Loucy (cell line): ENCODE data around the gene NET1.

Experiments
- H2AFZ ChIP-seq: fragments of 200-600 bp; sonication (generic); 2 replicates; pipeline ENCODE4 v1.6.0; 2016; ENCODE audit warnings: antibody characterized with exemption, mild to moderate bottlenecking, low read length, moderate library complexity
- H3F3A ChIP-seq: fragments of 200-600 bp; 2 replicates; pipeline ENCODE4 v1.6.0; 2016; ENCODE audit warnings: antibody characterized with exemption, low read depth, mild to moderate bottlenecking
- H3K27me3 ChIP-seq: fragments of 200-600 bp; sonication (generic); 2 replicates; pipeline ENCODE4 v1.6.1; 2014; ENCODE audit warnings: low read length, mild to moderate bottlenecking; ENCODE audit not compliant: insufficient read depth, poor library complexity, severe bottlenecking
- H3K36me3 ChIP-seq: fragments of 200-600 bp; sonication (generic); 2 replicates; pipeline ENCODE4 v1.6.1; 2016; ENCODE audit warnings: low read length; ENCODE audit not compliant: insufficient read depth
- H3K4me1 ChIP-seq: fragments of 200-600 bp; sonication (generic); 2 replicates; pipeline ENCODE4 v1.5.1; 2014; ENCODE audit warnings: low read length, mild to moderate bottlenecking; ENCODE audit not compliant: insufficient read depth, poor library complexity, severe bottlenecking
- H3K4me2 ChIP-seq: fragments of 200-600 bp; sonication (generic); 2 replicates; pipeline ENCODE4 v1.6.0; 2014; ENCODE audit warnings: antibody characterized with exemption, low read length, low read depth, mild to moderate bottlenecking; ENCODE audit not compliant: poor library complexity, severe bottlenecking
- H3K4me3 ChIP-seq: fragments of 200-600 bp; sonication (generic); 2 replicates; pipeline ENCODE4 v1.5.1; 2014; ENCODE audit warnings: low read length, mild to moderate bottlenecking, mixed read lengths; ENCODE audit not compliant: poor library complexity, severe bottlenecking
- H3K79me2 ChIP-seq: fragments of 200-600 bp; sonication (generic); 2 replicates; pipeline ENCODE4 v1.6.1; 2014; ENCODE audit warnings: low read length; ENCODE audit not compliant: insufficient read depth
- H3K9ac ChIP-seq: fragments of 200-600 bp; sonication (generic); 2 replicates; pipeline ENCODE4 v1.6.0; 2014; ENCODE audit warnings: mild to moderate bottlenecking, low read depth, low read length, moderate library complexity; ENCODE audit not compliant: poor library complexity, severe bottlenecking
- H3K9me2 ChIP-seq: fragments of 200-600 bp; sonication (generic); replicated peaks from 2 replicates; pipeline ENCODE4 v1.6.1; 2016; ENCODE audit warnings: low read depth, low read length, mixed read lengths
- H3K9me3 ChIP-seq: fragments of 200-600 bp; sonication (generic); 2 replicates; pipeline ENCODE4 v1.6.1; 2014; ENCODE audit warnings: mild to moderate bottlenecking, antibody characterized with exemption, low read length, low read depth; ENCODE audit not compliant: insufficient read depth
- H4K20me1 ChIP-seq: fragments of 200-600 bp; sonication (generic); 2 replicates; pipeline ENCODE4 v1.6.0; 2014; ENCODE audit warnings: antibody characterized with exemption, low read length, mild to moderate bottlenecking; ENCODE audit not compliant: insufficient read depth, poor library complexity, severe bottlenecking
- EZH2phosphoT487 ChIP-seq: fragments of 200-600 bp; IDR thresholded peaks from 2 replicates; pipeline ENCODE4 v1.6.1; 2018; ENCODE audit warnings: antibody characterized with exemption, mild to moderate bottlenecking, moderate library complexity, borderline replicate concordance
- TF ChIP-seq, protein P1 (sequence below): fragments of 200-600 bp; sonication (generic); conservative IDR thresholded peaks from 2 replicates; pipeline ENCODE4 v1.5.1; 2014; ENCODE audit warnings: mild to moderate bottlenecking, antibody characterized with exemption, low read length

NET1 gene

DNA sequence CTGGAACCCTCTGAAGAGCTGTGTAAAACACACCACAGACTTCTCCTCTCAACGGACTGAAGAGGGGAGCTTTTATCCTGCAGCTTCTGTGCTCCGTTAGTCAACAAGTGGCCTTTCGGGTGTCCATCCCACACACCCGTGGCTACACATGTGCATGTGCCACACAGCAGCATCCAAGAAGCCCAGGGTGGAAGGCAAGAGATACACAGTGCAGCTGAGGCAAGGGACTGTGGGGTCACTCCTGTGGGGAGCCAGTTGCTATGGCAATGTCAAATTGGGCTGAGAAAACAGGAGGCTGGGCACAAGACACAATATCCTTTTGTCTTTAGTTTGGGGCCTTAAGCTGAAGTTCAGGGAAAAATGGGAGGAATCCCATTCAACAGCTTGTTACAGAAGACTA lies 28.7 kb downstream of the NET1 start:
- Histone ChIP-seq H3K4me3 (no peak overlapping the region), H3K27me3 (no peaks in the 10 kb centered on the region), H3K9me2 (no peaks in the 10 kb centered on the region), H3K4me1 (peaks cover 20% of the 10 kb centered on the region), H3K9ac (no peak overlapping the region), H3K9me3 (no peaks in the 10 kb centered on the region), H3K4me2 (no peak overlapping the region), H3K79me2 (peaks cover 50% of the 10 kb centered on the region), H4K20me1 (peaks cover 4% of the 10 kb centered on the region), H3F3A (no peaks in the 10 kb centered on the region), H3K36me3 (peaks cover 40% of the 10 kb centered on the region; the same call in 1 of the 2 replicates), H2AFZ (no peak overlapping the region)
- TF ChIP-seq, protein P1, sequence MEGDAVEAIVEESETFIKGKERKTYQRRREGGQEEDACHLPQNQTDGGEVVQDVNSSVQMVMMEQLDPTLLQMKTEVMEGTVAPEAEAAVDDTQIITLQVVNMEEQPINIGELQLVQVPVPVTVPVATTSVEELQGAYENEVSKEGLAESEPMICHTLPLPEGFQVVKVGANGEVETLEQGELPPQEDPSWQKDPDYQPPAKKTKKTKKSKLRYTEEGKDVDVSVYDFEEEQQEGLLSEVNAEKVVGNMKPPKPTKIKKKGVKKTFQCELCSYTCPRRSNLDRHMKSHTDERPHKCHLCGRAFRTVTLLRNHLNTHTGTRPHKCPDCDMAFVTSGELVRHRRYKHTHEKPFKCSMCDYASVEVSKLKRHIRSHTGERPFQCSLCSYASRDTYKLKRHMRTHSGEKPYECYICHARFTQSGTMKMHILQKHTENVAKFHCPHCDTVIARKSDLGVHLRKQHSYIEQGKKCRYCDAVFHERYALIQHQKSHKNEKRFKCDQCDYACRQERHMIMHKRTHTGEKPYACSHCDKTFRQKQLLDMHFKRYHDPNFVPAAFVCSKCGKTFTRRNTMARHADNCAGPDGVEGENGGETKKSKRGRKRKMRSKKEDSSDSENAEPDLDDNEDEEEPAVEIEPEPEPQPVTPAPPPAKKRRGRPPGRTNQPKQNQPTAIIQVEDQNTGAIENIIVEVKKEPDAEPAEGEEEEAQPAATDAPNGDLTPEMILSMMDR, result no peak
- no peak for TF ChIP-seq EZH2phosphoT487

DNA sequence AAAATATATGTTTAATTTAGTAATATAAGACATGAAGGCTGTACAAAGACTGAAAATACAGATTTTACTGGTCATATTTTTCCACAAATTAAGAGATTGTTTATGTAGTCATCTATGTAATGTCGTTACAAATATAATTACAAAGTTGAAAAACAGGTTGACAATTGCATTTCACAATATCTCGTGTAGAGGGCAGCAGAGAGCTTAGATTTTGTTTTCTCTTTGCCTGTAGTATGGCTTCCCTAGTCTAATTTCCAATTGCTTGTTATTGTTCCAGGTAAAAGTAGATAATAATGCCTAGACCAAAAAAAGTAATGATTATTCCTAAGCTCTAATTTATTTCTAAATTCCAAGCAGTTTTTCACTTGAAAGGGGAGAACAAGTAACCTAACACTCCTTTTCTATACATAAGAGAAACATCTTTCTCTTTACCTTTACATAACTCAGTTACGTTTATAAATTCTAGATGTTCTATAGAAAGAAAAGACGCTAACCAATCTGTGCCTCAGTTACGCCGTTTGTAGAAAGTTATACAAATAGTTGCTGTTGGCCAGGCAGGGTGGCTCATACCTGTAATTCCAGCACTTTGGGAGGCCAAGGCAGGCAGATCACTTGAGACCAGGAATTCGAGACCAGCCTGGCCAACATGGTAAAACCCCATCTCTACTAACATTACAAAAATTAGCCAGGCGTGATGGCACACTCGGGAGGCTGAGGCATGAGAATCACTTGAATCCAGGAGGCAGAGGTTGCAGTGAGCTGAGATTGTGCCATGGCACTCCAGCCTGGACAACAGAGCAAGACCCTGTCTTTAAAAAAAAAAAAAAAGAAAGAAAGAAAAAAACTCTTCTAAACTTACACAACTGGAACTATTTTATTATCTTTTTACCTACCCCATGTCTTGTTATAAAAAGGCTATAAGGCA lies 30.0 kb downstream of the NET1 start:
- 0 out of 2 replicates have a peak, but pooled peaks cover 3% of the 10 kb centered on the region for H3F3A ChIP-seq
- H4K20me1 ChIP-seq, result peaks cover 8% of the 10 kb centered on the region
- no peak overlapping the region for H3K4me3 ChIP-seq
- no peak overlapping the region for H2AFZ ChIP-seq
- peaks cover 50% of the 10 kb centered on the region for H3K79me2 ChIP-seq
- peak overlapping the region; percentile 29 for H3K4me2 ChIP-seq
- peaks cover 30% of the 10 kb centered on the region for H3K4me1 ChIP-seq
- H3K36me3 ChIP-seq, result peaks cover 40% of the 10 kb centered on the region; the same call in 1 of the 2 replicates
- no peaks in the 10 kb centered on the region for H3K9me2 ChIP-seq
- no peaks in the 10 kb centered on the region for H3K27me3 ChIP-seq
- no peak for TF ChIP-seq EZH2phosphoT487
- TF ChIP-seq, protein P1, result peak; percentile 77
- H3K9me3 ChIP-seq, result no peaks in the 10 kb centered on the region
- no peak overlapping the region for H3K9ac ChIP-seq

DNA sequence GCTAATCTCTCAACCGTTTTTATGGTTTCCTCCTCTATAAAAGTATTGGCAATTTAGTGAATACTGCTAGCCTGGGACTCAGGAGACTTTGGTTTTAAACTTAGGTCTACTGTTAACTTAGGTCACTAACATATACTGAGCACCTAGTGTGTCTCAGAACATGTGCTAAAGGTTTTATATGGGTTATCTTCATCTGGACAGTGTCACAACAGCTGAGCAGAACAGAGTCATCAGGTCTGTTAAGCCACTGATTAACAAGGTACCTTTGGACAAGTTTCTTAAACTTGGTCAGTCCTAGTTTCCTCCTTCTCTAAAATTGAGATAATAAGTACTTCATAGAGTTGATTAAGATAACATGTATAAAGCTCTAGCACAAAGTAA lies 30.6 kb downstream of the NET1 start:
- H3K9me3 ChIP-seq, result no peaks in the 10 kb centered on the region
- H3K4me1 ChIP-seq, result peaks cover 28% of the 10 kb centered on the region
- H3F3A ChIP-seq, result 0 out of 2 replicates have a peak, but pooled peaks cover 3% of the 10 kb centered on the region
- no peak overlapping the region for H3K9ac ChIP-seq
- peaks cover 49% of the 10 kb centered on the region for H3K79me2 ChIP-seq
- peaks cover 35% of the 10 kb centered on the region; the same call in 1 of the 2 replicates for H3K36me3 ChIP-seq
- no peak overlapping the region for H3K4me3 ChIP-seq
- no peaks in the 10 kb centered on the region for H3K27me3 ChIP-seq
- no peaks in the 10 kb centered on the region for H3K9me2 ChIP-seq
- H2AFZ ChIP-seq, result no peak overlapping the region
- peaks cover 11% of the 10 kb centered on the region for H4K20me1 ChIP-seq
- no peak for TF ChIP-seq EZH2phosphoT487
- TF ChIP-seq, protein P1, result no peak
- peak overlapping the region; percentile 29 for H3K4me2 ChIP-seq
